ENCODE data around the gene MIB1.

MIB1 gene

DNA sequence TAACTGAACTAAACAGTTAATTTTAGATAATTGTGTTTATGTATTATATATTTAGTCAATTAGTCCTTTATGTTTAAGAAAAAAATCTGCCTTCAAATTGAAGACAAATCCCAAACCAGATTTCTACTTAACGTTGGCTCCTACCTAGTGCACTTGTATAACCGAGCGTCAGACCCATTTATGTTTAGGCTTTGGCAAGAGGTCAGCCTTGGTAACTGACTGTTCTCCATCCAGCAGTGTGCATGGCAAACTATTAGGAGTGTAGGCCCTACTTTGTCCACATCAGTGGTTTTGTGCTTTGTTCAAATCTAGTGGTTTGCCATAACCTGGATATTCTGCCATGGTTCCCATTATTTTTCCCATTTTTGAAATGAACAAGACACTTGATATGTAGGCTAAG lies 114.8 kb downstream of the MIB1 start:
- no peaks in the 10 kb centered on the region for H3K27me3 ChIP-seq (ENCODE audit: control insufficient read depth in 1 of 2, insufficient read depth in 2 of 2, low read length in 2 of 2)
- no peak overlapping the region for H3K9ac ChIP-seq (ENCODE audit: low read length)
- H3K4me1 ChIP-seq (ENCODE audit: insufficient read depth, low read length), result no peaks in the 10 kb centered on the region
- peaks cover 15% of the 10 kb centered on the region for H3K36me3 ChIP-seq (ENCODE audit: insufficient read depth, low read length)
- H3K9me3 ChIP-seq (ENCODE audit: low read length), result no peaks in the 10 kb centered on the region
- no peak overlapping the region for H3K27ac ChIP-seq (ENCODE audit: low read depth, low read length)
- no peak overlapping the region for H3K4me3 ChIP-seq (ENCODE audit: low read depth in 1 of 2, low read length in 2 of 2)

DNA sequence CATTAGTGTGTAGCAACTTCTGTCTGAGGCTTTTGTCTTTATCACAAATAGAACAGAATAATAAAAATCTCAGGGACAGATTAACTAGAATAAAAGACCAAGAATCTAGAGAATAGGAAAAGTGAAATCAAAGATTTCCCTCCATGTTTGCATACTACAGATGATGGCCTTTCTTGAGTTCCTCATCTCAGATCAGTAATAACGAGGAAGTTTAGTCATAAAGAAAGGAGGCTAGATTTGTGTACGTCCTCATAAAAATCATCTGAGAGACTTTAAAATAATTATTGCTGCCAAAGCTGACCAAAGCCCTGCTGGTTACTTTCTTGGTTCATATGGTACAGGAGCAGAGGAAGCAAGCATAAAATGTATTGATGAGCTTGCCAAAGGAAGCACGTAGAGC lies 117.3 kb downstream of the MIB1 start:
- no peaks in the 10 kb centered on the region for H3K4me1 ChIP-seq (ENCODE audit: insufficient read depth, low read length)
- H3K36me3 ChIP-seq (ENCODE audit: insufficient read depth, low read length), result peaks cover 15% of the 10 kb centered on the region
- H3K9me3 ChIP-seq (ENCODE audit: low read length), result no peaks in the 10 kb centered on the region

GRCh38 chr18:21858544-21858943 lies 118.0 kb downstream of the MIB1 start:
- no peak overlapping the region for H3K4me3 ChIP-seq (ENCODE audit: low read depth in 1 of 2, low read length in 2 of 2)
- H3K27ac ChIP-seq (ENCODE audit: low read depth, low read length), result no peak overlapping the region
- peaks cover 15% of the 10 kb centered on the region for H3K36me3 ChIP-seq (ENCODE audit: insufficient read depth, low read length)
- no peaks in the 10 kb centered on the region for H3K27me3 ChIP-seq (ENCODE audit: control insufficient read depth in 1 of 2, insufficient read depth in 2 of 2, low read length in 2 of 2)
- no peaks in the 10 kb centered on the region for H3K9me3 ChIP-seq (ENCODE audit: low read length)
- H3K4me1 ChIP-seq (ENCODE audit: insufficient read depth, low read length), result no peaks in the 10 kb centered on the region
- H3K9ac ChIP-seq (ENCODE audit: low read length), result no peak overlapping the region

More for the DNA sequence above, 117.3 kb downstream of the MIB1 start:
- Histone ChIP-seq H3K27ac (ENCODE audit: low read depth, low read length) (no peak overlapping the region), H3K9ac (ENCODE audit: low read length) (no peak overlapping the region), H3K27me3 (ENCODE audit: control insufficient read depth in 1 of 2, insufficient read depth in 2 of 2, low read length in 2 of 2) (no peaks in the 10 kb centered on the region), H3K4me3 (ENCODE audit: low read depth in 1 of 2, low read length in 2 of 2) (no peak overlapping the region)

DNA sequence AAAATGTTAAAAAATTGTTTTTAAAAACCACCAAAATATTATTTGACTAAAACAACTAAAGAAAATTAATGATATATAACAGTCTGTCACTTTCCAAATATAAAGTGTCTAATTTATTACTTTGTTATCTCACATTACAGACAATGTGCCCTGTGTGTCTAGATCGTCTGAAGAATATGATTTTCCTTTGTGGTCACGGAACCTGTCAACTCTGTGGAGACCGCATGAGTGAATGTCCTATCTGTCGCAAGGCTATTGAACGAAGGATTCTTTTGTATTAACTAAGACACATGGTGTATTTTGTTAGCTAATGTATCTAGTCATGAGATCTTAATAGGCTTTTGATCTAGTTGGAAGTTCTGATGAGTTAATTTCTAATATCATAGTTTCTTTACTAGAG lies 123.8 kb downstream of the MIB1 start:
- Histone ChIP-seq H3K36me3 (ENCODE audit: insufficient read depth, low read length) (peaks cover 12% of the 10 kb centered on the region), H3K9ac (ENCODE audit: low read length) (no peak overlapping the region), H3K4me3 (ENCODE audit: low read depth in 1 of 2, low read length in 2 of 2) (no peak overlapping the region)

GRCh38 chr18:21865043-21865442 lies 124.5 kb downstream of the MIB1 start:
- H3K9ac ChIP-seq (ENCODE audit: low read length), result no peak overlapping the region
- H3K9me3 ChIP-seq (ENCODE audit: low read length), result no peaks in the 10 kb centered on the region
- H3K27me3 ChIP-seq (ENCODE audit: control insufficient read depth in 1 of 2, insufficient read depth in 2 of 2, low read length in 2 of 2), result no peaks in the 10 kb centered on the region
- peaks cover 12% of the 10 kb centered on the region for H3K36me3 ChIP-seq (ENCODE audit: insufficient read depth, low read length)
- H3K4me3 ChIP-seq (ENCODE audit: low read depth in 1 of 2, low read length in 2 of 2), result no peak overlapping the region
- no peaks in the 10 kb centered on the region for H3K4me1 ChIP-seq (ENCODE audit: insufficient read depth, low read length)
- no peak overlapping the region for H3K27ac ChIP-seq (ENCODE audit: low read depth, low read length)

More for the DNA sequence above, 123.8 kb downstream of the MIB1 start:
- Histone ChIP-seq H3K27me3 (ENCODE audit: control insufficient read depth in 1 of 2, insufficient read depth in 2 of 2, low read length in 2 of 2) (no peaks in the 10 kb centered on the region), H3K4me1 (ENCODE audit: insufficient read depth, low read length) (no peaks in the 10 kb centered on the region), H3K27ac (ENCODE audit: low read depth, low read length) (no peak overlapping the region), H3K9me3 (ENCODE audit: low read length) (no peaks in the 10 kb centered on the region)

DNA sequence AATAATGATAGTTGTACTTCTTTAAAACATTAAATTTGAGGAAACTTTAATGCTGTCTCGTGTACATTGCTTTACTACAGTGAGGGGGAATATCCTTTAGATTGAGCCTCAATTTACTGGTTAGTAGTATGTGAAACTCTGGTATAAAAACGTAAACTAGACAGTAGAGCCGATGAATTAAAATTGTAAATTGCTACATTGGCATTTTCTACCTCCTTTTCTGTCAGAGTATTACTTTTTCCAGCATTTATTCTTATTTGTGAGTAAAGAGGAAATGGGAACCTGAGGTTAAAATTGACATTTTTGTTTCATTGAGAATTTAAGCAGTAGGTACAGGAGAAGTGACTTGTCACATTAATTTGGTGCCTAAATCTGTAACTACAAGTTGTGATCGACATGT lies 128.2 kb downstream of the MIB1 start:
- Histone ChIP-seq H3K27ac (ENCODE audit: low read depth, low read length) (no peak overlapping the region), H3K4me3 (ENCODE audit: low read depth in 1 of 2, low read length in 2 of 2) (no peak overlapping the region), H3K36me3 (ENCODE audit: insufficient read depth, low read length) (peaks cover 12% of the 10 kb centered on the region), H3K9me3 (ENCODE audit: low read length) (no peaks in the 10 kb centered on the region), H3K9ac (ENCODE audit: low read length) (no peak overlapping the region), H3K4me1 (ENCODE audit: insufficient read depth, low read length) (no peaks in the 10 kb centered on the region), H3K27me3 (ENCODE audit: control insufficient read depth in 1 of 2, insufficient read depth in 2 of 2, low read length in 2 of 2) (no peaks in the 10 kb centered on the region)

GRCh38 chr18:21889570-21889969 lies 149.0 kb downstream of the MIB1 start:
- Histone ChIP-seq H3K27me3 (ENCODE audit: control insufficient read depth in 1 of 2, insufficient read depth in 2 of 2, low read length in 2 of 2) (no peaks in the 10 kb centered on the region), H3K27ac (ENCODE audit: low read depth, low read length) (no peak overlapping the region), H3K9me3 (ENCODE audit: low read length) (no peaks in the 10 kb centered on the region), H3K4me1 (ENCODE audit: insufficient read depth, low read length) (no peaks in the 10 kb centered on the region), H3K36me3 (ENCODE audit: insufficient read depth, low read length) (no peaks in the 10 kb centered on the region), H3K9ac (ENCODE audit: low read length) (no peak overlapping the region), H3K4me3 (ENCODE audit: low read depth in 1 of 2, low read length in 2 of 2) (no peak overlapping the region)

GRCh38 chr18:21894619-21895367 lies 154.2 kb downstream of the MIB1 start:
- H3K9ac ChIP-seq (ENCODE audit: low read length), result no peak overlapping the region
- H3K27me3 ChIP-seq (ENCODE audit: control insufficient read depth in 1 of 2, insufficient read depth in 2 of 2, low read length in 2 of 2), result no peaks in the 10 kb centered on the region
- H3K4me3 ChIP-seq (ENCODE audit: low read depth in 1 of 2, low read length in 2 of 2), result no peak overlapping the region
- H3K36me3 ChIP-seq (ENCODE audit: insufficient read depth, low read length), result no peaks in the 10 kb centered on the region
- H3K9me3 ChIP-seq (ENCODE audit: low read length), result no peaks in the 10 kb centered on the region
- no peaks in the 10 kb centered on the region for H3K4me1 ChIP-seq (ENCODE audit: insufficient read depth, low read length)
- H3K27ac ChIP-seq (ENCODE audit: low read depth, low read length), result no peak overlapping the region

- Histone ChIP-seq H3K4me1 (ENCODE audit: insufficient read depth, low read length) (peaks cover 10% of the 10 kb centered on the region), H3K27me3 (ENCODE audit: control insufficient read depth in 1 of 2, insufficient read depth in 2 of 2, low read length in 2 of 2) (no peaks in the 10 kb centered on the region), H3K9me3 (ENCODE audit: low read length) (no peaks in the 10 kb centered on the region), H3K4me3 (ENCODE audit: low read depth in 1 of 2, low read length in 2 of 2) (no peak overlapping the region), H3K36me3 (ENCODE audit: insufficient read depth, low read length) (no peaks in the 10 kb centered on the region), H3K9ac (ENCODE audit: low read length) (no peak overlapping the region), H3K27ac (ENCODE audit: low read depth, low read length) (no peak overlapping the region)
These were observed 156.2 kb downstream of the MIB1 start for GRCh38 chr18:21896732-21897336.

GRCh38 chr18:21897811-21898210 lies 157.2 kb downstream of the MIB1 start:
- no peaks in the 10 kb centered on the region for H3K36me3 ChIP-seq (ENCODE audit: insufficient read depth, low read length)
- H3K27ac ChIP-seq (ENCODE audit: low read depth, low read length), result no peak overlapping the region
- H3K4me1 ChIP-seq (ENCODE audit: insufficient read depth, low read length), result peaks cover 10% of the 10 kb centered on the region
- H3K9ac ChIP-seq (ENCODE audit: low read length), result no peak overlapping the region
- no peaks in the 10 kb centered on the region for H3K9me3 ChIP-seq (ENCODE audit: low read length)
- H3K4me3 ChIP-seq (ENCODE audit: low read depth in 1 of 2, low read length in 2 of 2), result no peak overlapping the region
- no peaks in the 10 kb centered on the region for H3K27me3 ChIP-seq (ENCODE audit: control insufficient read depth in 1 of 2, insufficient read depth in 2 of 2, low read length in 2 of 2)

DNA sequence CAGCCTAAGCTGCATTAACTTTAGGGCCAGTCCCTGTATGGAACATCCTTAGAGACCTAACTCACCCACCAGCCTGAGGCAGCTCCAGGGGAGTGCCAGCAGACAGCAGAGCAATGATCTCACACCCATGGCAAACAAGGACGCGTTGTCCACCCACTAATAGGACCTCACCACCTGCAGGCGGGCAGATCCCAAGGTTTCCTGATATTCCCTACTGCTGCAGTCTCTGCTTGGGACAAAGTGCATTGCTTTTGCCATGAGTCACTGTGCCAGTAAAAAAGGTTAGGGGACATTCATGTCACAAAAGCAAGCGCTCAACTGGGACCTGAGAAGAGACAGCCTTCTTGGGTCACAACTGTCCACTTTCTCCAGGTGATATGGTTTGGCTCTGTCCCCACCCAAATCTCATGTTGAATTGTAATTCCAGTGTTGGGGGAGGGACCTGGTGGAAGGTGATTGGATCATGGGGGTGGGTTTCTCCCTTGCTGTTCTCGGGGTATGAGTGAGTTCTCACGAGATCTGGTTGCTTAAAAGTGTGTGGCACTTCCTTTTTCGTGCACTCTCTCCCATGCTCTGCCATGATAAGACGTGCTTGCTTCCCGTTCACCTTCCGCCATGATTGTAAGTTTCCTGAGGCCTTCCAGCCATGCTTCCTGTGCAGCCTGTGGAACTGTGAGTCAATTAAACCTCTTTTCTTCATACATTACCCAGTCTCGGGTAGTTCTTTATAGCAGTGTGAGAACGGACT lies 160.2 kb downstream of the MIB1 start:
- Histone ChIP-seq H3K9ac (ENCODE audit: low read length) (no peak overlapping the region), H3K9me3 (ENCODE audit: low read length) (no peaks in the 10 kb centered on the region), H3K4me1 (ENCODE audit: insufficient read depth, low read length) (peaks cover 23% of the 10 kb centered on the region), H3K36me3 (ENCODE audit: insufficient read depth, low read length) (no peaks in the 10 kb centered on the region), H3K27me3 (ENCODE audit: control insufficient read depth in 1 of 2, insufficient read depth in 2 of 2, low read length in 2 of 2) (no peaks in the 10 kb centered on the region), H3K27ac (ENCODE audit: low read depth, low read length) (no peak overlapping the region), H3K4me3 (ENCODE audit: low read depth in 1 of 2, low read length in 2 of 2) (no peak overlapping the region)

All from muscle layer of colon (tissue), 2 donors.